ENCODE results near the gene PPARD.

GRCh38 chr6:35473850-35474130, 131.4 kb downstream of the PPARD start:
- TF ChIP-seq EZH2phosphoT487 (IDR thresholded peaks at IDR 0.05; ENCODE audit: low read depth) (no peak), CTCF (IDR thresholded peaks at IDR 0.05; ENCODE audit: low read depth, low read length) (no peak)
